NCI-H1436 (cell line): ENCODE measurements around the gene ARHGAP29.
"Not testable (repeated sequence)": the region's sequence is repeated elsewhere in the genome, so short reads cannot be mapped to it uniquely, and the experiment has no call there.

Source experiments
- DNase-seq: peaks from one replicate; lab custom pipeline; 2025; lab: John Stamatoyannopoulos, UW

ARHGAP29 gene

DNA sequence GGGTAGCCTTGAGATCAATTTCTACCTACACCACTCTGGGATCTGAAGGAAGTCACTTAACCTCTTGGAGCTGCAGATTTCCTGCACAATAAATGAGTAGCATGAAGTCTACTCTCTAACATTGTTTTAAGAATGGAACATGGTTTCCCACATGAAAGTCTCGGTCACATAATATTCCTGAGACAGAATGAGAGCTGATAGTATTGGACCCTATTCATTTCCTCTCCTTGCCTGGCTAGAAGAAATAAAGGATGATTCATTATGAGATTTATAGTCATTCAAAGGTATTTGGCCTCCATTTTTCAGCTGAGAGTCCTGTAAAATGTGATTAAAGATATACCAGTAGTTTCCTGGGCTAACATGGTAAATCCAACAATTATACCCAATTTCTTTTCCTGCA lies 56.7 kb downstream of the ARHGAP29 start:
- no peak for DNase-seq

GRCh38 chr1:94178901-94179300 lies 58.5 kb downstream of the ARHGAP29 start:
- DNase-seq: no peak

GRCh38 chr1:94169126-94169525 lies 68.3 kb downstream of the ARHGAP29 start:
- DNase-seq: no peak

DNA sequence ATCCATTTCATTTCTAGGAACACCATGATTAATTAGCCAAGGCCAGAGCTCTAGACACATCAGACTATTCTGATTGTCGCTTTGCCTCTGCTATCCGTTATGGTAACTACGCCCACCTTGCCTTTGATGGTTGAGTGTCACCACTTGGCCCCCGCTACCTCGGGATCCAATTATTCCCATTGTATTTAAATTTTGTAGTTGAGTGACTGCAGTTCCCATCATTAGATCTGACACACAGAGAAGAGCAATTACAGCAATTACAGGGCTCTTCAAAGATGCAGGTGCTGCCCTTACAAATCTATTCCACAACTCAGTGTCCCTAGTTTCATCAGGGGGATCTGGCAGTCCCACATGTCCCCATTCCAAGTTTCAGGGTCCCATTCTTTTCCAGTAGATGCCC lies 71.5 kb downstream of the ARHGAP29 start:
- no peak for DNase-seq

GRCh38 chr1:94164885-94165284 lies 72.5 kb downstream of the ARHGAP29 start:
- DNase-seq: not testable (repeated sequence)

DNA sequence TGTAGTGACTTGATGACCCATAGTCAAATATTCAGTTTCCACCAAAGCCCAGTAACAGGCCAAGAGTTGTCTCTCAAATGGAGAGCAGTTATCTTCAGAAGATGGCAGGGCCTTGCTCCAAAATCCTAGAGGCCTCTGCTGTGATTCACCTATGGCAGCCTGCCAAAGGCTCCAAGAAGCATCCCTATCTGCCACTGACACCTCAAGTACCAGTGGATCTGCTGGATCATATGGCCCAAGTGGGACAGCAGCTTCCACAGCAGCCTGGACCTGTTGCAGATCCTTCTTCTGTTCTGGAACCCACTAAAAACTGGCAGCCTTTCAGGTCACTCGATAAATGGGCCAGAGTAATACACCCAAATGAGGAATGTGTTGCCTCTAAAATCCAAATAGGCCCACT lies 73.3 kb downstream of the ARHGAP29 start:
- not testable (repeated sequence) for DNase-seq

- not testable (repeated sequence) for DNase-seq
Observed at GRCh38 chr1:94163249-94163648, 74.1 kb downstream of the ARHGAP29 start.

DNA sequence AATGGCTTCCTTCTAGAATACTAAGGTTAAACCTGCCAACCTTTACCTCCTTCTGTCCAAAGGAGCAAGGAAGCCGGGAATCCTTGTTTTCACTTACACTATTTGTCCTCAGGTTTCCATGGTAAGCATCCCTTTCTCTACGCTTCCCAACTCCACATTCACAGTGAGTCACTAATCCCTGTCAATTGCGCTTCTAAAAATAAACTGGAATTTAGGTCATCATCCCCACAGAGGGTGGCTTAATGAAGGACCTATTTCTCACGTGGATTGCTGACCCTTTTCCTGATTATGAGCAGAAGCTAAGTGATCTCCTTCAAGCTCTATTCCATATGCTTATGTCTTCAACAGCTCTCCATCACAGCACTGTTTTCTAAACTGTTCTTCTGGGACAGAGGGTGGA lies 76.6 kb downstream of the ARHGAP29 start:
- no peak for DNase-seq

DNA sequence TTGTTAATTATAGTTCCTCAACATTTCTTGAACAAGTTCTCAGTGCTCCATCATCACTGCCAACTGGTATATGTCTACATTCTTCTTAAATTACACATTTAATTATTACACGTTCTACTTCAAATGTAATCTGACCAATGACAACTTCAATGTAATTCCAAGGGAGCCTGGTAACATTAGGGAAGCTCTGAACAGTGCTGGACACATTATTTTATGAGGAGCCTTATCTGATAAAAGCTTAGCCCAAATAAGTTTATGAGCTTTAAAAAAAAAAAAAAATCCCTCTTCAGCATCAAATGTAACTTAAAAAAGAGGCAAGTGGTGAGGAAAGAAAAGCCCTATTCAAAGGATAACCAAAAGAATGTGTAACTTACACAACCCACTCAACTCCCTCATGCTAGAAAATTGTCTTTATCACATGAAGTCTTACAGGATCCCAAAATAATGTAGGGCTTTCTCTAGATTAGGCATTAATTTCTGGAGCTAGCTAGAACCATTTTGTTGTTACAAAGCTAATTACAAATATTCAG lies 81.2 kb downstream of the ARHGAP29 start:
- no peak for DNase-seq

DNA sequence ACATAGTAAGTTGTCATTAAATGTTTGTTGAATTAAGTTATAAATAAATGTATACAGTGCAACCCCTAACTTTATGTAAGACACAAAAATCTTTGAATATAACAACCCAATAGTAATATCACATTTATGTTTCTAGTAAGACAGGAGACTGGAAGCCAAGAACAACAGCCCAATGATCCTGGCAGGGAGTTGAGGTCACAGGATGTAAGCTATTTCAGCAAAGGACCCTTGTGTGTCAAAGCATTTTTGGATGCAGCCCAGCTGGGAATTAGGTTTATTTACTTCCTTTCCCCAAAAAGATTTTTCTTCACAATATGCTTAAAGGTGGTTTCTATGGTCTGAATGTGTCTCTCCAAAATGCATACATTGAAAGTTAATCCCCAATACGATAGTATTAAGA lies 82.4 kb downstream of the ARHGAP29 start:
- DNase-seq: no peak

- no peak for DNase-seq
Observed at GRCh38 chr1:94153133-94153532, 84.3 kb downstream of the ARHGAP29 start.

GRCh38 chr1:94149166-94149565 lies 88.2 kb downstream of the ARHGAP29 start:
- DNase-seq: not testable (repeated sequence)

GRCh38 chr1:94146273-94146672 lies 91.1 kb downstream of the ARHGAP29 start:
- no peak for DNase-seq

DNA sequence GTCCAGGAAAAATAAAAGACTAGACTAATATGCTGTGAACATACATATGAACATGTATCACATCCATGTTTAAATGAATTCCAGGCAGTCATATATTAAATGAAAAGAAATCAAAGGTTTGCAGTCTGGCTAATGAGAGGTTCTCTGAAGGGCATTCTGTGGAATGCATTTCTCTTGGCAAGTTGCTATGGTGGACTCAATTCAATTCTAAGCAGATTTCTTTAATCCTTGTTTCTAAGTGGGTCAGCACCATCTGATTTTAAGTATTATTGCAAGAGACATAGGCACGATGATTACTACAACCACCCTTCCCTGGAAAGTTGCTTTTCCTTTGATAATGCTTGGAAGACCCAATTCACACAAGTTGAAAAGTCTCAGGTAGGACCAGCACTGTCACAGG lies 92.5 kb downstream of the ARHGAP29 start:
- no peak for DNase-seq

- no peak for DNase-seq
Observed at GRCh38 chr1:94143809-94144176, 93.6 kb downstream of the ARHGAP29 start.

DNA sequence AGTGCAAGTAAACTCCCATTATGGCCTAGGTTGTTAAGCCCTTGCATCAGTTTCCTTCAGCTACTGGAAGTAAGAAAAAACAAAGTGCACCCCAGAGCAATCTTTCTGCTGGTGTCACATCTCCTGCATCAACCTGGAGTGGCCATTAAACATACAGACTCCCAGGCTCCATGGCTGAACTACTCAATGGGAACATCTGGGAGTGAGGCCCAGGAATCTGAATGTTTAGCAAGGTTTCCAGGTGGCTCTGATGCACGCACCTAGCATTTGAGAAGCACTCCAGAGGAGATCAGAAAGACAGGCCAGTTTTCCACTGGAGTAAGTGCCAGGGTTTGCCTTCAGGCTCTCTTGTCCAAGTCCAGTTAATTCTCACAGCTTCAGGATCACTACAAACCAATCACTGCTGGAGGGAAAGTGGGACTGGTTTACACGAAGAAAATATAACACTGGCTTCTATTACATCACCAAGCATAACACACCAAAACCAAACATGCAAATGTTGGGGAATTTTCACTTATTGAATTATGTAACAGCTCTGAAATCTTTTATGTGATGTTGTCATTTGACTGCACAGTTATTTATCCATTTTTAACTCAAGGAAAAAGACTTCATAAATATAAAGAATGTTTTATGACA lies 94.1 kb downstream of the ARHGAP29 start:
- no peak for DNase-seq

GRCh38 chr1:94142583-94142982 lies 94.8 kb downstream of the ARHGAP29 start:
- no peak for DNase-seq

GRCh38 chr1:94142022-94142421 lies 95.4 kb downstream of the ARHGAP29 start:
- no peak for DNase-seq

DNA sequence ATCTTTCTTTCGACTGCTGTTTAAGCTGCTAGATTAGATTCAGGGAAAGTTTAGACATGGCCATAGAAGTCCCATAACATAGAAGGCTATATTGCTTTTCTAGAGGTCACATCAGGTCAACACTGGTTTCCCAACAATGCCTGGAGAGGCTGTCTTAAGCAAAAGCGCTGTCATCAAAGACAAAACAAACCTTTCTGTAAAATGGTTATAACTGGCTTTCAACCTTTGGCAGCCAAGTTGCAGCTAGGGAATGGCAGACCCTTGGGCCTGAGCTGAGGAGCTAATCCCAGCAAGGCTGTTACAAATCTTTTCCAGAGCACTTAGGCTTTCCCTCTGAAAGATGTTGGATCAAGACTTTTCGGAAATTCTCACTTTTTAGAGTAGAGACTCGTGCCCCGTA lies 105.3 kb downstream of the ARHGAP29 start:
- no peak for DNase-seq

- no peak for DNase-seq
Observed at GRCh38 chr1:94130851-94131595, 106.4 kb downstream of the ARHGAP29 start.

GRCh38 chr1:94126651-94127050 lies 110.7 kb downstream of the ARHGAP29 start:
- no peak for DNase-seq

GRCh38 chr1:94125551-94126514 lies 111.6 kb downstream of the ARHGAP29 start:
- no peak for DNase-seq
